ENCODE results near the gene EYA2.

Gene EYA2

DNA sequence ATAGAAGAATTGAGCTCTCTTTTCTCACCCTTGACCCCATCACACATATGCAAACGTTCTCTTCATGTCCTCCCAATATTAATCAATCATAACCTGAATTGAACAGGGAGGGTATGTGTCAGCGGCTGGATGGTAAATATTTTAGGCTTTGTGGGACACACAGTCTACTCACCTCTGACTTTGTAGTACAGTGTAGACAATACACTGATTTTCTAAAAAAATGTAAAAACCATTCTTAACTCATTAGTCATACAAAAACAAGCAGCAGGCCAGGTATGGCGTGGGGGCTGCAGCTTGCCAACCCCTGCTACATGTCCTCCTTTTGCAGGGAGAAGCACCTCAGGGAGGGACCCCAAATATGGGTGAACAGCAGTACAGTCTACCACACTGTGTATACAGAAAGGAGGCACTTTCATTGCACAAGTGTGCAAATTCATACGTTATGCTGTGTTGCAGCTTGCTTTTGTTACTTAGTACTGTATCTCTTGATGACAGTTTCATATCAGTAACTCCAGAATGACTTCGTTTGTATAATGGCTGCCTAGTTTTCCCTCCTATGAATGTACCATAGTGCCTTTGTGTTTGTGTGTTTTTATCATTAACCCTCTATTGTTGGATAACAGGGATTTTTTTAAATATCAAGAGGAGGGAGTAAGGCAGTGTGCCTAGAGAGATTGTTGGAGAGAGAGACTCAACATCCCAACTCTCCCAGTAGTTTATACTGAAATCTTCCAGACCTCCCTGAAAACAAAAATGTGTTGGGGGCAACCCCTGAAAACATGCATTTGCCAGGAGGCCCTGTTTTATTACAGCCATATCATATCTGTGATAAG lies 247.5 kb downstream of the EYA2 start:
- DNase-seq (ENCODE audit: low read depth), result no peak

DNA sequence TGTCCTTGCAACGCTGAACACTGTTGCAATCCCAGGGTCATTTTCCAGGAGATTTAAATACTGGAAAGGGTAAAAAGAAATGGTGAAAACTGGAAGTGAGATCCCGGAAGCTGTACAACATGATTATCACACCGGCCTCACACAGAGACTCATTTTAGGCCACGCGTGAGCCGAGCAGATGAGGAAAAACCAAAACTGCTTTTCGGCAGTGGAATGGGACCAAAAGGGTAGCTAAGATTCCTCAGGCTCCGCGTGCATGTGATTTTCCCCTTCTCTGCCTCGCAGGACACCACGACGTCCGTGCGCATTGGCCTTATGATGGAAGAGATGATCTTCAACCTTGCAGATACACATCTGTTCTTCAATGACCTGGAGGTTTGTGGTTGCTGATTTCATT lies 248.1 kb downstream of the EYA2 start:
- no peak for DNase-seq (ENCODE audit: low read depth)

DNA sequence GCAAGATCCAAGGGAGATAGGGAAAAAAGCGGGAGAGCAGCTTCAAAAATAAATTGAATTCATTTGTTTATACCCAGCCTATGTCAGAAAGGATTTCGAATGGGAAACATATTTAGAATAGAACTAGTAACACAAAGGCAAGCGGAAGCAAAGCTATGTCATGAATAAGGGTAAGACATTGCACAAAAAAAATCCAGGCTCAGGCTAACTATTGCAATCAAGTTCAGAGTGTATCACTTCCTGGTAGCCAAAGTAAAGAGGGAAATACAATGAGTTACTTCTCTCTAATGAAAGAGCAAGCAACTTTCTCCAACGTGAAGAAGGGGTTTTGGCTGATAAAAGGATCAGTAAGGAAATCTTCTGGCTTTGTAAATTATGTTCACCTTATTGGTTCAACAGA lies 249.0 kb downstream of the EYA2 start:
- no peak for DNase-seq (ENCODE audit: low read depth)

DNA sequence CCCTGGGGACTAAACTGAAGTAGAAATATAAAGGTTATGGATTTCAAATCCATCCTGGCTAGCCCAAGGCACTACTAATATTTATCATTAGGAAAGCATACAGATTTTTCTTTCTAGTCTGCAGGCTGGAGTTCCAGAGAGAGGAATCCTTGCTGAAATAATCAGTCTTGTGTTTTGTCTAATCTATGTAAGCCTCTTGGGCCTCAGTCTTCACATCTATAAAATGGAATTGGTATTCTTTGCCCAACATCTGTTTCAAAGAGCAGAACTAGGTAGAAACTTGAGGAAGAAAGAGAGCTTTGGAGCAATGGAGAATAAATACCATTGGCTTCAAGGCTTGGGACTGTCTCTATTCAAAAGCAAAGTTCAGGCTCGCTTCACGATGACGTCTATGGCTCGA lies 249.8 kb downstream of the EYA2 start:
- DNase-seq (ENCODE audit: low read depth), result no peak

DNA sequence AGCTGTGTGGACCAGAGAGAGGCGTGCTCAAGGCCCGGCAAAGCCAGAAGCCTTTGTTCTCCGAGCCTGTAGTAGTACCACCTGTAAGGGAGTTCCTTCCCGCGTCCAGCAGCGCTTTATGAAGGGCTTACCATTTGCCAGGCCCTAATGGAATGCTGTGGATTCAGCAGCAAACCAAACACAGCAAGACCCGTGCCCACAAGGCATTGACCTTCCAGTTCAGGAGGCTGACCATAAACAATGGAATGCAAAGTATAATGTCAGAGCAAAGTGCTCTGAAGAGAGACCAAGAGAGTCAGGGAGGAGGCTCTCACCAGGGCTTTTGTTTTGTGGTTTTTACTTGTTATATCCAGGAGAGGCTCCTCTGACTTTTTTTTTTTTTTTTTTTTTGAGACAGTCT lies 252.0 kb downstream of the EYA2 start:
- DNase-seq (ENCODE audit: low read depth), result no peak

DNA sequence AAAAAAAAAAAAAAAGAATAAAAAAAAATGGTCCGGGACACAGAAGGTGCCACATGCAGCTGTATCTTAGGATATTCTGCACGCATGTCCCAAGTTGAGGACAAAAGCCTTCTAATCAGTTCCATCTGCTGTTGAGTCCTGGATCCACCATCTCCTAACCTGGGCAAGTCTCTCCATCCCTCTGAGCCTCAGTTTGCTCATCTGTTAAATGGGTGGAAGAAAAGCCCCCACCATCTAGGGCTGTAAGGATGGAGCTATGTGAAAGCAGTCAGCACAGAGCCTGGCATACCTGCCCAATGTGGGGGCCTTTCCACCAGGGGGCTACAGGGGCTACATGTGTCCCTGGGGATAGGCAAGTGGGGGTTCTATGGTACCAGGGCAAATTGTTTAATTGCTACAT lies 253.4 kb downstream of the EYA2 start:
- no peak for DNase-seq (ENCODE audit: low read depth)

DNA sequence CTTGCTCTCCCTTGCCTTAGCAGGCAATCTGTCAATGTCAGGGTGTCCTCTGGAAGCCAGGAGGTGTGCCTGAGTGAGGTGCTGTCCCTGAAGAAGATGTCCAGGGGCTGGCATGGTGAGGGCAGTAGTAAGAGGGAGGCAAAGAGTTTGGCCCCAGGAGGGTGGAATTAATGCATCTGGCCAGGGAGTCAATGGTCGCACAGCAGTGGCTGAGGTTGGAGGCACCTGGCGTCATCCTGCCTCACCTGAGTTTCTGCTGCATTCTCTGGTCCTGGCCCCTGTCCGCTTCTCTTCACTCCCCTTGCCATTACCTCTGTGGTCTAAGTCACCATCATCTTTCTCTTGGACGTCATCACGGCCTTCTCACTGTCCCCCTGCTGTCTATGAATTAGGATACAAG lies 255.3 kb downstream of the EYA2 start:
- DNase-seq (ENCODE audit: low read depth), result no peak

DNA sequence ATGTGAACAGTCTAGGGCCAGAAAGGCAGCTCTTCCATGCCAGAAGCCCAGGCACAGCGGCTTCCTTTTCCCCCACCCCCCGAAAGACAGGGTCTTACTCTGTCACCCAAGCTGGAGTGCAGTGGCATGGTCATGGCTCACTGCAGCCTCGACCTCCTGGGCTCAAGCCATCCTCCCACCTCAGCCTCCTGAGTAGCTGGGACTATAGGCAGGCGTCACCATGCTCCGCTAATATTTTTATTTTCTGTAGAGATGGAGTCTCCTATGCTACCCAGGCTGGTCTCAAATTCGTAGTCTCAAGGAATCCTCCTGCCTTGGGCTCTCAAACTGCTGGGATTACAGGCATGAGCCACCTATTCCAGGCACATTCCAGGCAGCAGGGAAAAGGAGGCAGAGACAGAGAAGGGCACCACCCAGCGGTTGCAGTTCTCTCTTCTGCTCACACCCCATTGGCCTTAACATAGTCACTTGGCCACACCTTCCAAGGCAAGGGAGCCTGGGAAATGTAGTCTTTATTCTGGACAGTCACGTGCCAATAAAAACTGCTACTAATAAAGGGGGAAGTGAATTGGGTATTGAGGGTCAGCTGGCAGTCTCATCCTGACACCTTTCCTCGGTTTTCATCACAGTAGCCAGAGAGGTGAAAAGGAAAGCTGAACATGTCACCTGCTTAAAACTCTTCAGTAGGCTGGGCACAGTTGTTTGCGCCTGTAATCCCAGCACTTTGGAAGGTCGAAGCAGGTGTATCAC lies 255.9 kb downstream of the EYA2 start:
- no peak for DNase-seq (ENCODE audit: low read depth)

DNA sequence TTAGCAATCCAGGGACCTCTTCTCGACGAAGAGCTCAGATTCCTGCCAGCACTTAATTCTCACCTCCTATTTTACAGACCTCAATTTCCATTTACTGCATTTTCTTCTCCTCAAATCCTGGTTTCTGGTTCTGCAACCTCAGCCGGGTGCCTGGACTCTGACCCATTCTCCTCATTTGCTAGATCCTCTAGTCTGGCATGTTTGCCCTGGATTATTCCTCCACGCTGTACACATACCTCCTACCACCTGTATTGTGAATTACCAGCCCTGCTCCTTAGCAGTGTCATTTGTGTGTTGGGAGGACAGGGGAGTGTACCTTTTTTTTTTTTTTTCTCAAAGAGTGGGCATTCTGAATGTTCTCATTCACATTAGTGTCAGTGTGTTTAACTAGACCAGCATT lies 257.4 kb downstream of the EYA2 start:
- DNase-seq (ENCODE audit: low read depth), result no peak

DNA sequence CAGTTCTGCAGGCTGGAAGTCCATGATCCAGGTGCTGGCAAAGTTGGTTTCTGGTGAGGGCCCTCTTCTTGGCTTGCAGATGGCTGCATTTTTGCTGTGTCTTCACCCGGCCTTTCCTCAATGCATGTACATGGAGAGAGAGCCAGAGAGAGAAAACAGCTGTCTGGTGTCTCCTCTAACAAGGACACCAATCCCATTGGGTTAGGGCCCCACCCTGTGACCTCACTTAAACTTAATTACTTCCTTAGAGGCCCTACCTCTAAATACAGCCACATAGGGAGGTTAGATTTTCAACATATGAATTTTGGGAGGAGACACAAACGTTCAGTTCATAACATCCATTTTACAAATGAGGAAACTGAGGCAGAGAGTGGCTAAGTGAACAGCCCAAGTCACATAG lies 259.4 kb downstream of the EYA2 start:
- no peak for DNase-seq (ENCODE audit: low read depth)

DNA sequence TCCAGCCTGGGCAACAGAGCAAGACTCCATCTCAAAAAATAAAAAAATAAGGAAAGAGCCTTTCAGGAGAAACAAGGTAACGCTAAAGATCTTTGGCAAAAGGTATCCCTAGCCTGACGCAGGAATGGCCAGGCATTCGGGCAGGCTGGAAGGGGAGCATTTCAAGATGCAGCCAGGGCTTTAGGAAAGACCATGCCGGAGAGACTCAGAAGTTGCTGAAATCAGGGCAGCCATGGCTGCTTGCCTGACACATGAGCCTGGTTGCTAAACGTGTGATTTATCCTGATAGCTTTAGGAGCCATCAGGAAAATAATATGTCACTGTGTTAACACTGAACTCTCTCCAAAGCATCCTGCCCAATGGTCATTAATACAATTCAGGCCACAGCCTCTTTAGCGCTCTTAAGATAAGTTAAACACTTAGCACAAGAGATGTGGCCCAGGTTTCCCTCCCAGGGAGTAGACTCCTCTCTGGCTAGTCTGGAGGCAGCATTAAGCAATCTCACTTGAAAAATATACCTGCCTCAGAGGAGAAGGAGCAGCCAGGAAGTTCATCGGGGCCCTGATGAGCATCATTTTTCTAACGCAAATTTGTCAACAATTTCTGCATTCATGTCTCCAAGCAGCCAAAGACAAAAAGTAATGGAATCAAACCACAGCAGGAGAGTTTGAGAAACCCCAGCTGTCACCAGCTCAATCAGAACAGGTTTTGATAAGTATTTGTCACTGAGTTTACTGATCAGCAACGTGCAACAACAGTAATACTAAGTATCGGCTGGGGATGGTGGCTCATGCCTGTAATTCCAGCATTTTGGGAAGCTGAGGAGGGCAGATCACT lies 261.9 kb downstream of the EYA2 start:
- no peak for DNase-seq (ENCODE audit: low read depth)

DNA sequence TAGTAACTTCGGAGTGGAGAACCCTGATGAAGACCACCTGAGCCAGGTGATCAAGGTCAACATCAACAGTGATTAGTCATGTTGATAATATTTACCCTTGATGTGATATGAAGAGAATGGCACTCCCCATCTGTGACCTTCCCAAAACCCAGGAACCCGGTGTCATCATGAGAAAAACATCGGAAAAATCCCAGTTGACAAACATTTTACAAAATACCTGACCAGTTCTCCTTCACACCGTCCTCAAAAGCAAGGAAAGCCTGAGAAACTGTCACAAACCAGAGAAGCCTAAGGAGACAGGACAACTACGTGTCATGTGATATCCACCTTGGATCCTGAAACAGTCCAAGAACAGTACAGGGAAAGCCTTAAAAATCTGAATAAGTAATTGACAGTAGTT lies 264.5 kb downstream of the EYA2 start:
- no peak for DNase-seq (ENCODE audit: low read depth)

DNA sequence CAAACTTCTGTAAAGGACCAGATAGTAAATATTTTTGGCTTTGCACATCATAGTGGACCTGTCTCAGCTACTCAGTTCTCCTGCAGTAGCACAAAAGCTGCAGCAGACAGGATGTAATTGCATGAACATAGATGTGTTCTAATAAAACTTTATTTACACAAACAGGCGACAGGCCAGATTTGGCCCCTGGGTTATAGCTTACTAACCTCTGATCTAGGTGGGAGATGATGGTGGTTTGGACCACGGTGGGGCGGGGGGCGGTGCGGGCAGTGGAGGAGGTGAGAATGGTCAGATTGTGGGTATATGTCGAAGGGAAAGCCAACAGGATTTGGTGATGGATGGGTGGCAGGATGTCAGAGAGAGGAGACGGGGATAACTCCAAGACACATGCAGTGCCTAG lies 265.6 kb downstream of the EYA2 start:
- DNase-seq (ENCODE audit: low read depth), result no peak

DNA sequence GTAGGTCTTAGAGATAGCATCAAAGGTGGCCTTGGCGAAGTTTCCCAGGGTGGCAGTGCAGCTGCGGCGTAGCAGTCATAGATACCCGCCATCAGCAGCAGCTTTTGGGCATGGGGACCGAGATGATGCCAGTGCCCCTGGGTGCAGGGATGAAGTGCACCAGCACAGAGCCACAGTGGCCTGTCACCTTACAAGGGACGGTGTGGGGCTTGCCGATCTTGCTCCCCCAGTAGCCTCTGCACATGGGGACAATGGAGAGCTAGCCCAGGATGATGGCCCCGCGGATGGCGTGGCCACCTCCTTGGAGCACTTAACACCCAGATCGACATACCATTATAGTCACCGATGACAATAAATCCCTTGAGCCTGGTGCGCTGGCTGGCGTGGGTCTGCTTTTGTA lies 266.3 kb downstream of the EYA2 start:
- DNase-seq (ENCODE audit: low read depth), result no peak

DNA sequence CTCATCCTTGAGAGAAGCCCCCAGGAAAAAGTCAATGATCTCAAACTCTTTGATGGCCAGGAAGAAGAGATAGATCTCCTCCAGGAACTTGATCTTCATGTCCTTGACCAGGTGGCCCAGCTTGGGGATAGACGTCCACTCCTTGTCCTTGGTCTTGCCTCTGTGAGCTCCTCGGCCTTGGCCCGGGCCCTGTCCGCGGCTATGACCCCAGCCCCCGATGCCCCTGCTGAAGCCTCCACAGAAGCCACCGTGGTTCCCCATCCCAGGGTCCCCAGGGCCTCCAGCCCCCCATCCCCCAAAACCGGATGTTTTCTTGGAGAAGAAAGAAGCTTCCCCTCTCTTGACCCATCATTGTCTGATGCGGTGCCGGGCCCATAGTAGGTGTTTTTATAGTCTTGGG lies 266.8 kb downstream of the EYA2 start:
- no peak for DNase-seq (ENCODE audit: low read depth)

DNA sequence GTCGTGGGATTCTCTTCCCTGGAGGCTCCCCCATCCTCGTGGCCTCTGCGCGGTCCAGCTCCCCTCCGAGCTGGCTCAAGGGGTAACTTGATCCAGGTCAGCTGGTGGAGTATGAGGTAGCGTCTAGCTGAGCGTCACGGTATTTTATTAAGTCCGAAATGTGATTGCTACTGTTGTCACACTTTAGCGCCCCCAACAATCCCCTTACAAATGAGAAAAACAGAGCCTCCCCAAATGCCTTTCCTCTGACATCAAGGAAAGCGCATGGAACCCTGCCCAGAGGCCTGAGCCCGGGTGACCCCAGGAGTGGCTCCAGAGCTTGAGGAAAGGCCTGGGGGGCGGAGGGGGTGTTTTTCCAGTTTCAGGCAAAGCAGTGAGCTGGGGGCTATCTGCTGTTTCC lies 269.5 kb downstream of the EYA2 start:
- DNase-seq (ENCODE audit: low read depth), result no peak

DNA sequence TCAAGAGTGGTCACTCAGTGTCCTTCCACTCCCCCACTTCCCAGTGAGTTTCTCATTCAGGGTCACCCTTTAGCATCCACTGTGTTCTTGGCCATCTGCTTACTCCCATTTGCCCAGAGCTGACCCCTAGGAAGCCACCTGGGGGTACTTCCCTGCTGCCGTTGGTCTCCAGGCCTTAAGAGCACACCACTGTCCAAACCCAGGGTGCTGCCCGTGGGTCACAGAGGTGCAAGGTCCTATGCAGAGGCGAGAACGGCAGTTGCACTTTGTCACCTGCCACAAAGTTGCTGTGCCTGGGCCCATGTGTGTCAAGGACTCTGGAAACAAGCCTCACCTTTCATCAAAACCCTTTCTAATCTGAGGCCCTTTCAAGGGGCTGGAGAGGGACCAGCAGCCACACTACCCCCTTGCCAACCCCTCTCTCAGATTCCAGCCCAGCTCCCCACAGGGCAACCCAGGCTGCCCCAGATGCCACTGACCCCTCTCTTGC lies 270.8 kb downstream of the EYA2 start:
- DNase-seq (ENCODE audit: low read depth), result no peak

DNA sequence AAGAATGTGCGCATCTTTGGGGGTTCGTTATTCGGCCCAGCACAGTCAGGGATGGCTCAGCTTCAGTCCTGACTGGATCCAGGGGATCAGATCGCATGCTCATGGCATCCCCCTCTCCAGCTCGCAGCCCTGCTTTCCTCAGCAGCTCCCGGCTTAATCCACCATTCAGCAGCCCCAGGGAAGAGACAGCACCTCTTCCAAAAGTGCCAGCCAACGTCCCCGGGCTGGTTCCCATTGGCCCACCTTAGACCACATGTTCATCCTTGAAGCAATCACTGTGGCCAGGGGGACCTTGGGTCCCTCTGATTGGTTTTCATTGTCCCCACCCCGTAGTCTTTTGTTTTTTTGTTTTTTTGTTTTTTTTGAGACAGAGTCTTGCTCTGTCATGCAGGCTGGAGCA lies 273.2 kb downstream of the EYA2 start:
- no peak for DNase-seq (ENCODE audit: low read depth)

DNA sequence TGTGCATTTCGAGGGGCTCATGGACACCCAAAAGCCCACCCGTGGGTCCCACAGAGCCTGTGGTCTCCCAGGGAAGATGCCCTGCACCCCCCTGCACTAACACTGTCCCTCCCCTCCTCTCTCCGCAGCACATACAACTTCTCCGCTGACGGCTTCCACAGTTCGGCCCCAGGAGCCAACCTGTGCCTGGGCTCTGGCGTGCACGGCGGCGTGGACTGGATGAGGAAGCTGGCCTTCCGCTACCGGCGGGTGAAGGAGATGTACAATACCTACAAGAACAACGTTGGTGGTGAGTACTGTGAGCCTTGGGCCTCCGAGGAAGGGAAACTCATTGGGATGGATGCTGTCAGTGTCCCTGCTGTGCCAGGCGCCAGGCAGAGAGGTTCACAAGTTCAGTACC lies 277.9 kb downstream of the EYA2 start:
- DNase-seq (ENCODE audit: low read depth), result no peak

DNA sequence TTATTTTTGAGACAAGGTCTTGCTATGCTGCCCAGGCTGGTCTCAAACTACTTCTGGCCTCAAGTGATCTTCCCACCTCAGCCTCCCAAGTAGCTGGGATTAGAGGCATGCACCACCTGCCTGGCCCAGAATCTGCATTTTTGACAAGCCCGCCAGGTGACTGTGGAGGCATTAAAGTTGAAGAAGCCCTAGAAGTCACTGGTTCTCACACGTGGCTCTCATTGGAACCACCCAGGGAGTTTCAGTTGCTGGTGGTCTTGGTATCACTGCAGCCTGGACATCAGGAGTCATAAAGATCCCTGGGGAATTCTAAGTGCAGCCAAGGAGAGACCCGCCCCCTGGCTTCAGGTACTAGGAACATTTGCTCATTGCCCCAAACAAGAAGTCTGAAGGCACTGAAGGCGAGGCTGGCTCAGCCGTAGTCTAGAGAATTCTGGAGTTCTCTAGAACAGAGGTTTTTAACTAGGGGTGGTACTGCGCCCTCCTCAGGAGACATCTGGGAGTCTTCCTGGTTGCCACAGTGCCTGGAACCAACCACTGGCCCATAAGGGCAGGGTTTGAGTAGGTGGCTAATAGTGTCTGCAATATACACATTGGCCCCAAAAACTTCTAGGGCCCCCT lies 279.1 kb downstream of the EYA2 start:
- DNase-seq (ENCODE audit: low read depth), result no peak

DNA sequence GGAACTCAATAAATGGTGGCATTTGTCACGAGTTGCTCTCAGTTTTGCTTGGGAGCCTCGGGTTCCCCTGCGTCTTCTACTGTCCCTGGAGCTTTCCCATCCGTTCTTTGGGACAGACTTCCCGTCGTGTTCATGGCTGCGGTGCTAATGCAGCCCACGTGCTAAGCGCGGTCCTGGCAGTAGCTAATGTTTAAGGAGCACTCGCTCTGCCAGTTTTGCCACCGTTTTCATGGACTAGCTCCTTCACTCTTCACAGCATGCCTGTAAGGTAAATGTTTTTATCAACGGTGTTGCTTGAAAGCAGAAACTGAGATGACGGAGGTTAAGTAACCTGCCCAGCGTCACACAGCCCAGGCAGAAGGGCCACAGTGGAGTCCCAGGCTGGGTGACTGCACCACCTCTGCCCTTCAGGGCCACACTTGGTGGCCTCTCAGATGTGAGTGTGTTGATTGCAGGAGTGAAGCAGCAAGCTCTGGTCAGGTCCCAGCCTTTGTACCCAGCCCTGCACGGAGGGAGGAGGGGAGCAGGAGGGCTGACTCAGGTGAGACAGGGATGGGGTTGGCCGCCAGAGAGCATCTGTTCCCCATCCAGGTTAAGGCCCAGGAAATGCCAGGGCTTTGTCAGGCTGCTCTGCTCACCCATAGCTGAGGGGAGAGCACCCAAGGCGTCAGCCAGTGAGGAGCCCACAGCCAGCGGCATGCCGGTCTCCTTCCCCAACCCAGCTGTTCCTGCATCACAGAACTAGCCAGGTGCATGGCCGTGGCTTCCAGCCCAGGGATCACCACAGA lies 280.0 kb downstream of the EYA2 start:
- DNase-seq (ENCODE audit: low read depth), result no peak
